ENCODE measurements around the gene MYADML2. TPM values are rescaled to one million over a fixed set of nuclear protein-coding genes. Genes with fewer than 3 reads are reported as not detected.

MYADML2 gene
- total RNA-seq, 1 experiment from 2014 or later, result 0.22 TPM

GRCh38 chr17:81957691-81958432, 10.8 kb upstream of the MYADML2 start:
- Histone ChIP-seq H2AFZ (ENCODE audit: low read length) (no peak overlapping the region), H3K79me2 (ENCODE audit: insufficient read depth, low read length) (no peaks in the 10 kb centered on the region), H4K5ac (ENCODE audit: insufficient read length, low read depth, low read length) (no peak overlapping the region), H2BK12ac (ENCODE audit: insufficient read length, low read depth, low read length) (no peak overlapping the region), H3K9me3 (ENCODE audit: control insufficient read depth, low read depth, low read length) (no peaks in the 10 kb centered on the region), H3K9ac (ENCODE audit: extremely low read depth, insufficient read length, low read length) (no peak overlapping the region), H2BK120ac (ENCODE audit: low read depth, low read length, poor library complexity, severe bottlenecking) (no peak overlapping the region), H3K23ac (ENCODE audit: insufficient read length, low read depth, low read length) (no peak overlapping the region), H3K14ac (ENCODE audit: insufficient read depth, low read length) (no peak overlapping the region; the same call in 1 of the 2 replicates), H2BK5ac (ENCODE audit: insufficient read length, low read length) (no peak overlapping the region), H3K27ac (ENCODE audit: insufficient read length, low read depth, low read length) (no peak overlapping the region), H4K20me1 (ENCODE audit: control insufficient read depth, insufficient read depth, insufficient read length) (no peaks in the 10 kb centered on the region), H2BK20ac (ENCODE audit: low read depth, low read length, poor library complexity, severe bottlenecking) (no peak overlapping the region), H3K4me2 (ENCODE audit: insufficient read depth, insufficient read length, low read length) (no peak overlapping the region), H4K8ac (replicated peaks; ENCODE audit: insufficient read length, low read depth, low read length) (no peak overlapping the region), H2BK15ac (ENCODE audit: low read depth, low read length) (no peak overlapping the region), H2AK5ac (ENCODE audit: insufficient read length, low read length) (no peak overlapping the region), H4K91ac (ENCODE audit: insufficient read length, low read depth, low read length) (no peak overlapping the region), H3K79me1 (ENCODE audit: insufficient read depth, low read depth, low read length, poor library complexity, severe bottlenecking) (no peaks in the 10 kb centered on the region), H3K18ac (ENCODE audit: insufficient read length, low read depth, low read length) (no peak overlapping the region), H3K23me2 (ENCODE audit: insufficient read length, low read depth, low read length, poor library complexity, severe bottlenecking) (peaks cover 3% of the 10 kb centered on the region), H3K56ac (ENCODE audit: insufficient read length, low read depth, low read length) (no peak overlapping the region), H3K27me3 (ENCODE audit: insufficient read depth, low read length) (peaks cover 33% of the 10 kb centered on the region; the same call in 1 of the 2 replicates), H3K4me1 (ENCODE audit: insufficient read depth, low read length) (no peaks in the 10 kb centered on the region), H3K4ac (ENCODE audit: low read depth, low read length) (no peak overlapping the region), H3T11ph (ENCODE audit: low read length) (no peak overlapping the region)
- Mint-ChIP-seq H3K4me1 (peaks cover 5 to 8% of the 10 kb centered on the region in 2 experiments), H3K36me3 (ENCODE audit: insufficient read depth in 1 of 3, low read depth in 3 of 3) (no peaks in the 10 kb centered on the region; a peak in 1 of 7 replicates), H3K9me3 (peaks cover 0 to 4% of the 10 kb centered on the region in 2 experiments; a peak in 1 of 5 replicates), H3K27ac (no peak overlapping the region), H3K27me3 (ENCODE audit: low read depth) (peaks cover 65% of the 10 kb centered on the region), H3K4me3 (peak overlapping the region in 1 of 2 experiments; percentile 65; a peak in 1 of 5 replicates)
- no CpG with 5 or more reads among the region's 19 CpGs for WGBS (ENCODE audit: extremely low coverage, insufficient read length, low lambda C conversion rate)
- no peak for DNase-seq
- no peak for TF ChIP-seq CTCF (conservative IDR thresholded peaks at IDR 0.05)

All from H9 (cell line).